Suprapubic skin (tissue), 4 donors: ENCODE results near the gene TAC4. TPM values are rescaled to one million over a fixed set of nuclear protein-coding genes. Genes with fewer than 3 reads are reported as not detected.

Experiments used
- DNase-seq, 2 donors: peaks; one replicate each; pipeline ENCODE4 v3.0.0-alpha.2; 2019; ENCODE audit warnings: low spot score in 2 of 2
- H3K27ac ChIP-seq: fragments of 200-600 bp; sonication (generic); one replicate; pipeline ENCODE4 v1.5.1; 2019
- H3K27me3 ChIP-seq: fragments of 200-600 bp; sonication (generic); one replicate; pipeline ENCODE4 v1.5.1; 2019
- H3K36me3 ChIP-seq: fragments of 200-600 bp; sonication (generic); one replicate; pipeline ENCODE4 v1.5.1; 2019
- H3K4me1 ChIP-seq: fragments of 200-600 bp; sonication (generic); one replicate; pipeline ENCODE4 v1.5.1; 2019
- H3K4me3 ChIP-seq: fragments of 200-600 bp; sonication (generic); one replicate; pipeline ENCODE4 v1.5.1; 2019; ENCODE audit warnings: mild to moderate bottlenecking
- H3K9me3 ChIP-seq: fragments of 200-600 bp; sonication (generic); one replicate; pipeline ENCODE4 v1.5.1; 2019
- CTCF ChIP-seq, 2 donors: fragments of 200-600 bp in 1 of 2; fragments of 450-650 bp in 1 of 2; sonication (generic) in 1 of 2; IDR thresholded peaks; one replicate each; pipeline ENCODE4 v1.5.1; 2016 to 2019; ENCODE audit warnings: antibody characterized with exemption in 2 of 2, mild to moderate bottlenecking in 1 of 2, moderate library complexity in 1 of 2
- EP300 ChIP-seq: sonication (generic); formaldehyde crosslinking; IDR thresholded peaks from one replicate; pipeline ENCODE4 v1.6.1; 2017; ENCODE audit warnings: antibody characterized with exemption
- POLR2A ChIP-seq, 2 donors: fragments of 450-650 bp; IDR thresholded peaks; one replicate each; pipeline ENCODE4 v1.6.1; 2017; ENCODE audit warnings: antibody characterized with exemption in 2 of 2, mild to moderate bottlenecking in 2 of 2, moderate library complexity in 2 of 2
- POLR2AphosphoS5 ChIP-seq, 3 donors: sonication (generic); formaldehyde crosslinking; IDR thresholded peaks; one replicate each; pipeline ENCODE4 v1.6.1; 2017; ENCODE audit warnings: antibody characterized with exemption in 3 of 3
- WGBS: methylation state at CpG from one replicate; pipeline ENCODE4 v1.1.5; 2018; 5-methylcytosine and 5-hydroxymethylcytosine counted together
- total RNA-seq, 4 donors: library from RNA; depleted of rRNA; stranded (reverse); fragments of >200 nt; gene quantifications; one replicate each; pipeline ENCODE4 v1.1.0, GENCODE V29; 2016

TAC4 gene
- total RNA-seq, 4 donors from 2014 or later: not detected

GRCh38 chr17:49854126-49854525 lies 6.3 kb upstream of the TAC4 start:
- H3K27me3 ChIP-seq: no peaks in the 10 kb centered on the region
- no peak for DNase-seq
- no peaks in the 10 kb centered on the region for H3K9me3 ChIP-seq
- no peak overlapping the region for H3K4me3 ChIP-seq
- WGBS: 86% methylated on average over 5 of the region's 5 CpGs
- H3K36me3 ChIP-seq: no peaks in the 10 kb centered on the region
- no peak overlapping the region for H3K27ac ChIP-seq
- H3K4me1 ChIP-seq: peaks cover 23% of the 10 kb centered on the region
- TF ChIP-seq EP300 (no peak), POLR2AphosphoS5 (IDR thresholded peaks at IDR 0.05) (no peak), POLR2A (IDR thresholded peaks at IDR 0.05) (no peak), CTCF (IDR thresholded peaks at IDR 0.05) (no peak)

GRCh38 chr17:49853470-49854015 lies 5.7 kb upstream of the TAC4 start:
- Histone ChIP-seq H3K27me3 (no peaks in the 10 kb centered on the region), H3K4me3 (no peak overlapping the region), H3K9me3 (no peaks in the 10 kb centered on the region), H3K36me3 (no peaks in the 10 kb centered on the region), H3K4me1 (peaks cover 17% of the 10 kb centered on the region), H3K27ac (no peak overlapping the region)
- DNase-seq: no peak
- 78% methylated on average over 7 of the region's 10 CpGs for WGBS
- TF ChIP-seq POLR2AphosphoS5 (IDR thresholded peaks at IDR 0.05) (no peak), CTCF (IDR thresholded peaks at IDR 0.05) (no peak), EP300 (no peak), POLR2A (IDR thresholded peaks at IDR 0.05) (no peak)

GRCh38 chr17:49851387-49852291 lies 3.8 kb upstream of the TAC4 start:
- H3K9me3 ChIP-seq: no peaks in the 10 kb centered on the region
- WGBS: 9% methylated on average over 41 of the region's 55 CpGs
- DNase-seq: peak; percentile 84 to 87

GRCh38 chr17:49850772-49851386 lies 3.0 kb upstream of the TAC4 start:
- 4% methylated on average over 15 of the region's 61 CpGs for WGBS
- no peak for DNase-seq

More at GRCh38 chr17:49851387-49852291, 3.8 kb upstream of the TAC4 start:
- peaks cover 16% of the 10 kb centered on the region for H3K4me1 ChIP-seq
- H3K27ac ChIP-seq: peak overlapping the region; percentile 27
- H3K27me3 ChIP-seq: no peaks in the 10 kb centered on the region
- peak overlapping the region; percentile 62 for H3K4me3 ChIP-seq
- peaks cover 4% of the 10 kb centered on the region for H3K36me3 ChIP-seq
- TF ChIP-seq POLR2A (IDR thresholded peaks at IDR 0.05): no peak
- TF ChIP-seq POLR2AphosphoS5 (IDR thresholded peaks at IDR 0.05): no peak
- no peak for TF ChIP-seq EP300
- TF ChIP-seq CTCF (IDR thresholded peaks at IDR 0.05): peak; percentile 32 to 58

More at GRCh38 chr17:49850772-49851386, 3.0 kb upstream of the TAC4 start:
- Histone ChIP-seq H3K4me1 (peaks cover 17% of the 10 kb centered on the region), H3K27ac (peak overlapping the region; percentile 27), H3K4me3 (peak overlapping the region; percentile 62), H3K9me3 (no peaks in the 10 kb centered on the region), H3K36me3 (peaks cover 9% of the 10 kb centered on the region), H3K27me3 (no peaks in the 10 kb centered on the region)
- TF ChIP-seq POLR2AphosphoS5 (IDR thresholded peaks at IDR 0.05) (no peak), POLR2A (IDR thresholded peaks at IDR 0.05) (no peak), CTCF (IDR thresholded peaks at IDR 0.05) (no peak)
